ENCODE results near the gene POTEF. TPM values are rescaled to one million over a fixed set of nuclear protein-coding genes. Genes with fewer than 3 reads are reported as not detected.
"Not testable (repeated sequence)": the region's sequence is repeated elsewhere in the genome, so short reads cannot be mapped to it uniquely, and the experiment has no call there.

Gene POTEF
- polyA plus RNA-seq, 3 donors from 2014 or later: not detected

- H3K27ac Mint-ChIP-seq; H3K4me1 Mint-ChIP-seq; DNase-seq; H3K4me3 Mint-ChIP-seq; H3K27me3 Mint-ChIP-seq (ENCODE audit: low read depth in 3 of 3); H3K36me3 Mint-ChIP-seq; H3K9me3 Mint-ChIP-seq: not testable (repeated sequence)
These were observed 8.1 kb downstream of the POTEF start for GRCh38 chr2:130120924-130121323.

GRCh38 chr2:130102597-130103363 lies 26.2 kb downstream of the POTEF start:
- not testable (repeated sequence) for H3K36me3 Mint-ChIP-seq, H3K9me3 Mint-ChIP-seq

GRCh38 chr2:130062645-130063044 lies 66.4 kb downstream of the POTEF start:
- not testable (repeated sequence) for H3K27ac Mint-ChIP-seq; H3K9me3 Mint-ChIP-seq; H3K27me3 Mint-ChIP-seq (ENCODE audit: low read depth in 3 of 3); H3K36me3 Mint-ChIP-seq; H3K4me3 Mint-ChIP-seq; H3K4me1 Mint-ChIP-seq; DNase-seq

More at GRCh38 chr2:130102597-130103363, 26.2 kb downstream of the POTEF start:
- not testable (repeated sequence) for H3K27me3 Mint-ChIP-seq (ENCODE audit: low read depth in 3 of 3); DNase-seq; H3K27ac Mint-ChIP-seq; H3K4me1 Mint-ChIP-seq; H3K4me3 Mint-ChIP-seq

GRCh38 chr2:130059982-130060381 lies 69.0 kb downstream of the POTEF start:
- H3K4me3 Mint-ChIP-seq, DNase-seq: not testable (repeated sequence)

GRCh38 chr2:130056336-130056735 lies 72.7 kb downstream of the POTEF start:
- not testable (repeated sequence) for H3K36me3 Mint-ChIP-seq; DNase-seq; H3K4me1 Mint-ChIP-seq; H3K27ac Mint-ChIP-seq; H3K27me3 Mint-ChIP-seq (ENCODE audit: low read depth in 3 of 3); H3K4me3 Mint-ChIP-seq; H3K9me3 Mint-ChIP-seq

More at GRCh38 chr2:130059982-130060381, 69.0 kb downstream of the POTEF start:
- not testable (repeated sequence) for H3K36me3 Mint-ChIP-seq; H3K27ac Mint-ChIP-seq; H3K27me3 Mint-ChIP-seq (ENCODE audit: low read depth in 3 of 3); H3K9me3 Mint-ChIP-seq; H3K4me1 Mint-ChIP-seq

GRCh38 chr2:130053217-130053911 lies 75.7 kb downstream of the POTEF start:
- H3K27ac Mint-ChIP-seq; DNase-seq; H3K9me3 Mint-ChIP-seq; H3K4me3 Mint-ChIP-seq; H3K4me1 Mint-ChIP-seq; H3K36me3 Mint-ChIP-seq; H3K27me3 Mint-ChIP-seq (ENCODE audit: low read depth in 3 of 3): not testable (repeated sequence)

GRCh38 chr2:130052376-130052775 lies 76.6 kb downstream of the POTEF start:
- not testable (repeated sequence) for H3K4me1 Mint-ChIP-seq; H3K36me3 Mint-ChIP-seq; H3K27me3 Mint-ChIP-seq (ENCODE audit: low read depth in 3 of 3); H3K27ac Mint-ChIP-seq; H3K4me3 Mint-ChIP-seq; H3K9me3 Mint-ChIP-seq; DNase-seq

GRCh38 chr2:130048422-130048821 lies 80.6 kb downstream of the POTEF start:
- not testable (repeated sequence) for H3K9me3 Mint-ChIP-seq; DNase-seq; H3K27me3 Mint-ChIP-seq (ENCODE audit: low read depth in 3 of 3); H3K27ac Mint-ChIP-seq; H3K36me3 Mint-ChIP-seq; H3K4me3 Mint-ChIP-seq; H3K4me1 Mint-ChIP-seq

GRCh38 chr2:130038265-130038603 lies 90.8 kb downstream of the POTEF start:
- not testable (repeated sequence) for H3K9me3 Mint-ChIP-seq, DNase-seq

GRCh38 chr2:130025931-130026330 lies 103.1 kb downstream of the POTEF start:
- DNase-seq; H3K9me3 Mint-ChIP-seq; H3K4me3 Mint-ChIP-seq; H3K36me3 Mint-ChIP-seq; H3K4me1 Mint-ChIP-seq; H3K27me3 Mint-ChIP-seq (ENCODE audit: low read depth in 3 of 3); H3K27ac Mint-ChIP-seq: not testable (repeated sequence)

More at GRCh38 chr2:130038265-130038603, 90.8 kb downstream of the POTEF start:
- not testable (repeated sequence) for H3K27me3 Mint-ChIP-seq (ENCODE audit: low read depth in 3 of 3); H3K4me1 Mint-ChIP-seq; H3K36me3 Mint-ChIP-seq; H3K4me3 Mint-ChIP-seq; H3K27ac Mint-ChIP-seq

Other genes with a start within 250 kb of the POTEF start
- not detected for gene RAB6C, start 149.6 kb downstream of the POTEF start, polyA plus RNA-seq
- under 1 TPM in 1 of 3 donors, not detected in 2; 0.36 TPM for gene CCDC74B, start 15.9 kb upstream of the POTEF start, polyA plus RNA-seq
- gene SMPD4, start 52.4 kb upstream of the POTEF start, polyA plus RNA-seq: 10 to 100 TPM; 15.6 to 39.6 (median 21.2) TPM
- 100 to 1,000 TPM; 183 to 199 (median 189) TPM for gene MZT2B, start 53.0 kb upstream of the POTEF start, polyA plus RNA-seq
- not detected for gene TUBA3E, start 69.2 kb upstream of the POTEF start, polyA plus RNA-seq
- gene IMP4, start 213.7 kb upstream of the POTEF start, polyA plus RNA-seq: 100 to 1,000 TPM in 1 of 3 donors, 10 to 100 TPM in 2; 45.3 to 103 (median 84.7) TPM
- gene PTPN18, start 226.8 kb upstream of the POTEF start, polyA plus RNA-seq: 100 to 1,000 TPM in 1 of 3 donors, 10 to 100 TPM in 2; 89.4 to 190 (median 91.1) TPM

Measured in immature natural killer cell (primary cell).